A549 (cell line): ENCODE results near the gene PLCD1. TPM values are rescaled to one million over a fixed set of nuclear protein-coding genes. Genes with fewer than 3 reads are reported as not detected.

Experiments
- ATAC-seq, 2 experiments: fragments of 200-7000 bp in 1 of 2; fragments of >200 bp in 1 of 2; cut with Nextera tagmentation in 1 of 2; cut with Tn5 transposase in 1 of 2; 3 replicates each; pipeline versions ENCODE4 v1.8.0 to v1.9.1; 2018 to 2020; ENCODE audit warnings: mild to moderate bottlenecking in 1 of 2, moderate library complexity in 1 of 2
- CTCF ChIA-PET: fragments of 300-600 bp; sonication (Branson Sonifier 250); formaldehyde crosslinking; extraction: SDS; loops from one replicate; lab custom pipeline; 2021; ENCODE audit warnings: antibody characterized with exemption, inconsistent platforms; lab: Yijun Ruan, JAX
- POLR2A ChIA-PET: fragments of 350-600 bp; formaldehyde crosslinking; extraction: SDS; loops from one replicate; lab custom pipeline; 2021; ENCODE audit warnings: antibody characterized with exemption, inconsistent platforms; lab: Yijun Ruan, JAX
- DNase-seq, 2 experiments: peaks; one replicate each; pipeline versions ENCODE4 v3.0.0 to v3.0.0-alpha.2; 2011 to 2016; ENCODE audit warnings: low read depth in 1 of 2, low spot score in 1 of 2
- FAIRE-seq: peaks from 2 replicates; lab custom pipeline; 2011; peaks lifted over from hg19 to GRCh38; lab: Jason Lieb, UNC
- H3K27ac ChIP-seq, 2 experiments: fragments of >200 bp; sonication (Bioruptor Twin); formaldehyde crosslinking; 3 replicates each; pipeline ENCODE4 v1.5.1; 2016 to 2017
- H3K4me1 ChIP-seq: fragments of >200 bp; sonication (Bioruptor Twin); formaldehyde crosslinking; 3 replicates; pipeline ENCODE4 v1.6.1; 2016
- H3K4me2 ChIP-seq: fragments of >200 bp; sonication (Bioruptor Twin); formaldehyde crosslinking; 3 replicates; pipeline ENCODE4 v1.6.1; 2016
- H3K4me3 ChIP-seq: fragments of >200 bp; sonication (Bioruptor Twin); formaldehyde crosslinking; 3 replicates; pipeline ENCODE4 v1.5.1; 2016
- H3K9me3 ChIP-seq: fragments of >200 bp; sonication (Bioruptor Twin); formaldehyde crosslinking; 3 replicates; pipeline ENCODE4 v1.6.1; 2016
- ATOH8 ChIP-seq: fragments of 250-450 bp; sonication (Bioruptor Pico); IDR thresholded peaks from 2 replicates; pipeline ENCODE4 v1.5.0; 2020; ENCODE audit warnings: low read depth, mild to moderate bottlenecking, moderate library complexity
- BHLHE40 ChIP-seq: IDR thresholded peaks from 2 replicates; pipeline ENCODE4 v1.6.1; 2012; ENCODE audit warnings: low read depth, low read length, inconsistent platforms
- CBX2 ChIP-seq: fragments of 200-600 bp; sonication (generic); IDR thresholded peaks from 2 replicates; pipeline ENCODE4 v1.6.1; 2016; ENCODE audit warnings: low read depth, mild to moderate bottlenecking, borderline replicate concordance
- CEBPB ChIP-seq, 2 experiments: fragments of >200 bp in 1 of 2; sonication (Bioruptor Twin) in 1 of 2; formaldehyde crosslinking in 1 of 2; IDR thresholded peaks; 2 replicates each; pipeline ENCODE4 v1.6.1; 2012 to 2016
- CHD2 ChIP-seq: fragments of 150-350 bp; IDR thresholded peaks from 2 replicates; pipeline ENCODE4 v1.6.1; 2014; ENCODE audit warnings: low read length; ENCODE audit not compliant: partially characterized antibody
- CHD4 ChIP-seq: fragments of 200-600 bp; sonication (generic); IDR thresholded peaks from 2 replicates; pipeline ENCODE4 v1.6.1; 2016; ENCODE audit warnings: antibody characterized with exemption, mild to moderate bottlenecking, borderline replicate concordance
- CTCF ChIP-seq: fragments of >200 bp; sonication (Bioruptor Twin); formaldehyde crosslinking; IDR thresholded peaks from 3 replicates; pipeline ENCODE4 v1.5.1; 2016
- EHF ChIP-seq: fragments of 250-450 bp; sonication (Bioruptor Pico); IDR thresholded peaks from 2 replicates; pipeline ENCODE4 v1.5.0; 2020; ENCODE audit warnings: mild to moderate bottlenecking
- EHMT2 ChIP-seq: fragments of 200-600 bp; sonication (generic); IDR thresholded peaks from 2 replicates; pipeline ENCODE4 v1.6.1; 2016; ENCODE audit warnings: antibody characterized with exemption, low read depth, mild to moderate bottlenecking, moderate library complexity
- EP300 ChIP-seq, 2 experiments: fragments of >200 bp; sonication (Bioruptor Twin); formaldehyde crosslinking; IDR thresholded peaks; 2 replicates in 1 of 2; 3 replicates in 1 of 2; pipeline ENCODE4 v1.6.1; 2016 to 2017
- FOSB ChIP-seq: fragments of 250-450 bp; sonication (Bioruptor Pico); IDR thresholded peaks from 2 replicates; pipeline ENCODE4 v1.5.0; 2020; ENCODE audit warnings: mild to moderate bottlenecking, moderate library complexity
- FOXS1 ChIP-seq: fragments of 250-450 bp; sonication (Bioruptor Pico); IDR thresholded peaks from 2 replicates; pipeline ENCODE4 v1.5.0; 2020; ENCODE audit warnings: mild to moderate bottlenecking, moderate library complexity
- HES2 ChIP-seq: fragments of >200 bp; sonication (Bioruptor Twin); formaldehyde crosslinking; IDR thresholded peaks from 2 replicates; pipeline ENCODE4 v1.6.1; 2016
- HOXB5 ChIP-seq: fragments of 250-450 bp; sonication (Bioruptor Pico); IDR thresholded peaks from 2 replicates; pipeline ENCODE4 v1.5.0; 2020; ENCODE audit warnings: mild to moderate bottlenecking, moderate library complexity
- JUN ChIP-seq, 2 experiments: fragments of >200 bp; sonication (Bioruptor Twin); formaldehyde crosslinking; IDR thresholded peaks; 2 replicates in 1 of 2; 3 replicates in 1 of 2; pipeline ENCODE4 v1.6.1; 2016 to 2017
- KDM1A ChIP-seq: fragments of 200-600 bp; sonication (generic); IDR thresholded peaks from 2 replicates; pipeline ENCODE4 v1.6.1; 2016; ENCODE audit warnings: low read depth, mild to moderate bottlenecking
- MAX ChIP-seq: IDR thresholded peaks from 2 replicates; pipeline ENCODE4 v1.6.1; 2012
- NR3C1 ChIP-seq: fragments of >200 bp; sonication (Bioruptor Twin); formaldehyde crosslinking; IDR thresholded peaks from 3 replicates; pipeline ENCODE4 v1.6.1; 2017
- RNF2 ChIP-seq: fragments of 200-600 bp; sonication (generic); IDR thresholded peaks from 2 replicates; pipeline ENCODE4 v1.6.1; 2016; ENCODE audit warnings: low read depth, mild to moderate bottlenecking, antibody characterized with exemption, moderate library complexity, borderline replicate concordance
- SMC3 ChIP-seq: fragments of >200 bp; sonication (Bioruptor Twin); formaldehyde crosslinking; IDR thresholded peaks from 3 replicates; pipeline ENCODE4 v1.6.1; 2018; ENCODE audit warnings: inconsistent platforms
- SREBF2 ChIP-seq: fragments of 450-650 bp; IDR thresholded peaks from 2 replicates; pipeline ENCODE4 v1.6.1; 2014; ENCODE audit warnings: mild to moderate bottlenecking, moderate library complexity
- ZFP36 ChIP-seq: fragments of 450-650 bp; IDR thresholded peaks from 2 replicates; pipeline ENCODE4 v1.6.1; 2014; ENCODE audit warnings: borderline replicate concordance; ENCODE audit not compliant: partially characterized antibody
- WGBS: methylation state at CpG from one replicate; pipeline ENCODE4 v1.1.6; 2017; ENCODE audit errors: missing lambda C conversion rate; 5-methylcytosine and 5-hydroxymethylcytosine counted together
- polyA plus RNA-seq, 4 experiments: library from polyadenylated mRNA; depleted of rRNA in 3 of 4; stranded (reverse); fragments of >200 nt; fragmentation: RNase III in 1 of 4; extraction: RNeasy Plus Mini Kit Qiagen cat#74134 plus additional on column Dnase treatment in 1 of 4; gene quantifications; 2 replicates in 3 of 4; 3 replicates in 1 of 4; pipeline ENCODE4 v1.2.3, GENCODE V29; 2011 to 2017

The PLCD1 gene
- polyA plus RNA-seq, 2 of the 4 experiments (the other 2 are of a cell fraction): 3.9 to 4.8 TPM

GRCh38 chr3:37986479-37987314, 42.7 kb downstream of the PLCD1 start:
- DNase-seq (peak in 1 of 2 experiments; percentile 65), FAIRE-seq (no peak), ATAC-seq (peak in 1 of 2 experiments; percentile 61; a peak in 3 of 6 replicates)
- Histone ChIP-seq H3K27ac (peak overlapping the region; percentile 53 to 64; a peak in 5 of 6 replicates), H3K4me3 (no peak overlapping the region), H3K4me2 (peak overlapping the region; percentile 51), H3K4me1 (peaks cover 14% of the 10 kb centered on the region), H3K9me3 (no peaks in the 10 kb centered on the region)
- POLR2A ChIA-PET: no interaction called here
- CTCF ChIA-PET: interaction anchor here (0.6 to 4.5 kb wide), 8 partner anchors 10 to 64 kb away, joined by 3 to 34 read pairs (median 8); no protein-coding TSS in a partner anchor
- TF ChIP-seq KDM1A (no peak), MAX (no peak), JUN (IDR thresholded peaks at IDR 0.05) (no peak), HOXB5 (no peak)
- 67% methylated on average over 5 of the region's 12 CpGs for WGBS

- Histone ChIP-seq H3K27ac (no peak overlapping the region), H3K4me1 (peaks cover 14% of the 10 kb centered on the region), H3K4me2 (no peak overlapping the region), H3K4me3 (no peak overlapping the region), H3K9me3 (no peaks in the 10 kb centered on the region)
- 81% methylated on average over 7 of the region's 8 CpGs for WGBS
- ChIA-PET POLR2A (no interaction called here), CTCF (interaction anchor here (1.1 to 4.5 kb wide), 4 partner anchors 11 to 18 kb away, joined by 9 to 34 read pairs (median 18); no protein-coding TSS in a partner anchor)
- DNase-seq (no peak), FAIRE-seq (no peak), ATAC-seq (peak in 1 of 2 experiments; percentile 27; a peak in 2 of 6 replicates)
- no peak for TF ChIP-seq FOXS1 (CRISPR knock-in tag)
- no peak for TF ChIP-seq CEBPB (IDR thresholded peaks at IDR 0.05)
- no peak for TF ChIP-seq EP300 (IDR thresholded peaks at IDR 0.05)
- TF ChIP-seq CHD2: no peak
- TF ChIP-seq CBX2: no peak
- TF ChIP-seq NR3C1: no peak
- no peak for TF ChIP-seq CHD4
- TF ChIP-seq EHF (CRISPR knock-in tag): no peak
- no peak for TF ChIP-seq SMC3
- no peak for TF ChIP-seq EHMT2
- TF ChIP-seq SREBF2: no peak
- no peak for TF ChIP-seq FOSB (CRISPR knock-in tag)
- no peak for TF ChIP-seq CTCF
- TF ChIP-seq RNF2: no peak
- no peak for TF ChIP-seq HOXB5
- TF ChIP-seq BHLHE40: no peak
- no peak for TF ChIP-seq ZFP36
- no peak for TF ChIP-seq ATOH8 (CRISPR knock-in tag)
- TF ChIP-seq HES2: no peak
Measured at GRCh38 chr3:37985637-37986320, 43.7 kb downstream of the PLCD1 start.
